Measurements from ENCODE around the gene NDC1. TPM values are rescaled to one million over a fixed set of nuclear protein-coding genes. Genes with fewer than 3 reads are reported as not detected.

The NDC1 gene
- total and polyA plus RNA-seq, 2 donors (not counting 3 experiments of a cell fraction or from before 2014, with no cell fraction given) = 23.2 to 29.2 TPM

DNA sequence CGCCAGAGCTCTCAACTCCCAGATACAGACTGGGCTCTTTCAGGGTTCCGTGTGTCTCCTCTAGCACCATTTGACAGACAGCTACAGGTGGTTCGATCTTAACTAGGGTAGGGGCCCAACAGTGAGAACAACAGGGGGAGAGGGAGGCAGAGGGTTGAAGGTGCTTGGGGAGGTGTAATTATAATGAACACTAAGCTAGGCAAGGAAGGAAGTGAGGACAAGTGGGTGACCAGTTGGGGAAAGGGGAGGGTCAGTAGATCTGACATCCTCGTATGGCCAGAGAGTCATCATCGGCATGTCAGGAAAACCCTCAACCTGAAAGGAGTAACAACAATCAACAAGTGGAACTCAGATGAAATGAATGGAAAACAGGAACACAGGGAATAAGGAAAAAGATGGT is 121.9 kb downstream of the NDC1 start:
- ChIA-PET CTCF (interaction anchor here (0.5 to 1.9 kb wide), 40 partner anchors 9 to 1094 kb away, joined by 3 to 34 read pairs (median 4); partner anchors contain the start of genes IFT25 and LRRC42), POLR2A (no interaction called here)
- Histone ChIP-seq H3K9me1 (replicated peaks; ENCODE audit: control insufficient read depth, extremely low read depth, insufficient read depth, low read length) (no peaks in the 10 kb centered on the region), H3K9ac (replicated peaks; ENCODE audit: extremely low read depth, insufficient read depth, low read length) (no peak overlapping the region), H3K4me2 (ENCODE audit: insufficient read depth, low read length) (no peak overlapping the region), H3K36me3 (ENCODE audit: control insufficient read depth in 2 of 2, extremely low read depth in 1 of 2, insufficient read depth in 2 of 2, low read length in 2 of 2) (no peaks in the 10 kb centered on the region), H3K79me2 (ENCODE audit: control insufficient read depth, insufficient read depth, low read length) (no peaks in the 10 kb centered on the region), H2AFZ (ENCODE audit: low read depth, low read length) (no peak overlapping the region), H3K4me3 (replicated peaks in 1 of 3; ENCODE audit: insufficient read depth in 1 of 3, low read depth in 1 of 3, low read length in 3 of 3) (no peak overlapping the region), H3K27ac (ENCODE audit: insufficient read depth, low read depth, low read length) (no peak overlapping the region), H4K20me1 (replicated peaks; ENCODE audit: control insufficient read depth, extremely low read depth, insufficient read depth, low read length) (no peaks in the 10 kb centered on the region), H3K9me3 (replicated peaks; ENCODE audit: control insufficient read depth, insufficient read depth, low read length) (no peaks in the 10 kb centered on the region), H3K4me1 (ENCODE audit: control insufficient read depth, extremely low read depth, insufficient read depth, low read length) (no peaks in the 10 kb centered on the region), H3K27me3 (ENCODE audit: control insufficient read depth in 2 of 2, insufficient read depth in 2 of 2, low read length in 2 of 2) (peaks cover 0 to 9% of the 10 kb centered on the region in 2 experiments)
- no TSS peak for BruUV-seq (replicated peaks)
- TF ChIP-seq, protein P1, sequence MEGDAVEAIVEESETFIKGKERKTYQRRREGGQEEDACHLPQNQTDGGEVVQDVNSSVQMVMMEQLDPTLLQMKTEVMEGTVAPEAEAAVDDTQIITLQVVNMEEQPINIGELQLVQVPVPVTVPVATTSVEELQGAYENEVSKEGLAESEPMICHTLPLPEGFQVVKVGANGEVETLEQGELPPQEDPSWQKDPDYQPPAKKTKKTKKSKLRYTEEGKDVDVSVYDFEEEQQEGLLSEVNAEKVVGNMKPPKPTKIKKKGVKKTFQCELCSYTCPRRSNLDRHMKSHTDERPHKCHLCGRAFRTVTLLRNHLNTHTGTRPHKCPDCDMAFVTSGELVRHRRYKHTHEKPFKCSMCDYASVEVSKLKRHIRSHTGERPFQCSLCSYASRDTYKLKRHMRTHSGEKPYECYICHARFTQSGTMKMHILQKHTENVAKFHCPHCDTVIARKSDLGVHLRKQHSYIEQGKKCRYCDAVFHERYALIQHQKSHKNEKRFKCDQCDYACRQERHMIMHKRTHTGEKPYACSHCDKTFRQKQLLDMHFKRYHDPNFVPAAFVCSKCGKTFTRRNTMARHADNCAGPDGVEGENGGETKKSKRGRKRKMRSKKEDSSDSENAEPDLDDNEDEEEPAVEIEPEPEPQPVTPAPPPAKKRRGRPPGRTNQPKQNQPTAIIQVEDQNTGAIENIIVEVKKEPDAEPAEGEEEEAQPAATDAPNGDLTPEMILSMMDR (IDR thresholded peaks at IDR 0.05; ENCODE audit: extremely low read depth in 1 of 2, insufficient read depth in 1 of 2, low read depth in 1 of 2, low read length in 2 of 2) = no peak
- no peak for TF ChIP-seq EZH2 (IDR thresholded peaks at IDR 0.05; ENCODE audit: borderline replicate concordance, low read depth, low read length, severe bottlenecking)
- no peak for TF ChIP-seq GATA2 (IDR thresholded peaks at IDR 0.05; ENCODE audit: insufficient read depth, insufficient read length, low read depth, low read length)
- TF ChIP-seq, protein P2, sequence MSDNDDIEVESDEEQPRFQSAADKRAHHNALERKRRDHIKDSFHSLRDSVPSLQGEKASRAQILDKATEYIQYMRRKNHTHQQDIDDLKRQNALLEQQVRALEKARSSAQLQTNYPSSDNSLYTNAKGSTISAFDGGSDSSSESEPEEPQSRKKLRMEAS (IDR thresholded peaks at IDR 0.05; ENCODE audit: insufficient read depth, insufficient read length) = no peak
- TF ChIP-seq JUN (IDR thresholded peaks at IDR 0.05; ENCODE audit: borderline replicate concordance, insufficient read depth, insufficient read length, low read depth) = no peak
- no peak for TF ChIP-seq FOS (IDR thresholded peaks at IDR 0.05; ENCODE audit: borderline replicate concordance, insufficient read depth, low read length)
- TF ChIP-seq POLR2A (IDR thresholded peaks at IDR 0.05; ENCODE audit: low read depth, low read length) = no peak
- TF ChIP-seq MYC (IDR thresholded peaks at IDR 0.05; ENCODE audit: low read depth, low read length) = no peak
- TF ChIP-seq POLR2AphosphoS5 (IDR thresholded peaks at IDR 0.05; ENCODE audit: insufficient read depth, low read depth, low read length) = no peak
- intact Hi-C loops (cut with micrococcal nuclease) = no loop called here
- dilution Hi-C loops (cut with MboI; ENCODE audit: extremely low pct_ligation_motif_present, low sequenced_read_pairs) = no loop called here
- DNase-seq (ENCODE audit: low read depth, low spot score) (no peak), FAIRE-seq (no peak)

All from endothelial cell of umbilical vein (primary cell).